ENCODE data around the gene CTNNBIP1. TPM values are rescaled to one million over a fixed set of nuclear protein-coding genes. Genes with fewer than 3 reads are reported as not detected.
A peak's percentile ranks its signal among the peaks of the same experiment; 100 is the strongest.

The CTNNBIP1 gene
- total RNA-seq, 3 donors from 2014 or later (not counting 1 experiment from before 2014, with no cell fraction given): 26.4 to 31.0 (median 29.8) TPM

GRCh38 chr1:9942939-9943788, 33.1 kb upstream of the CTNNBIP1 start, which contains the start of the genes LZIC and NMNAT1:
LZIC (minus strand) TSS chr1:9943391; CDS start chr1:9936619, 6,772 bp downstream.
NMNAT1 (plus strand) TSS chr1:9943475; CDS start chr1:9972074, 28,599 bp downstream.
- H3K4me1 ChIP-seq (ENCODE audit: control insufficient read depth, insufficient read depth, low read length): peaks cover 20% of the 10 kb centered on the region
- H3K27me3 ChIP-seq (ENCODE audit: control insufficient read depth, insufficient read depth, low read length): no peaks in the 10 kb centered on the region
- H3K4me1 Mint-ChIP-seq: peaks cover 13% of the 10 kb centered on the region in 2 donors
- peak within 1 kb of the TSS; percentile 95 to 98 for H3K27ac Mint-ChIP-seq
- H3K9me3 Mint-ChIP-seq: no peaks in the 10 kb centered on the region
- H3K4me3 ChIP-seq (ENCODE audit: low read length): peak within 1 kb of the TSS; percentile 70
- H3K36me3 Mint-ChIP-seq: no peaks in the 10 kb centered on the region
- H3K27ac ChIP-seq (ENCODE audit: low read length): peak within 1 kb of the TSS; percentile 88
- intact Hi-C loops (cut with micrococcal nuclease): loop anchor here (1.0 to 2.0 kb wide), 3 partner anchors 32 to 90 kb away; partner anchors contain the start of genes CTNNBIP1 and UBE4B
- no peak for TF ChIP-seq CTCF (IDR thresholded peaks at IDR 0.05)
- under 1% methylated on average over 53 of the region's 53 CpGs for WGBS (ENCODE audit: insufficient coverage)
- no peaks in the 10 kb centered on the region for H3K36me3 ChIP-seq (ENCODE audit: control insufficient read depth, insufficient read depth, low read length)
- DNase-seq: peak; percentile 89 to 93
- peak; percentile 97 to 98 (median 98) for ATAC-seq
- H3K9me3 ChIP-seq (ENCODE audit: control insufficient read depth, insufficient read depth, low read length): no peaks in the 10 kb centered on the region
- H3K4me3 Mint-ChIP-seq: peak within 1 kb of the TSS; percentile 98
- no peaks in the 10 kb centered on the region for H3K27me3 Mint-ChIP-seq (ENCODE audit: low read depth in 2 of 2)

GRCh38 chr1:9942399-9942938, 32.4 kb upstream of the CTNNBIP1 start:
- no peaks in the 10 kb centered on the region for H3K9me3 Mint-ChIP-seq
- under 1% methylated on average over 13 of the region's 14 CpGs for WGBS (ENCODE audit: insufficient coverage)
- H3K4me3 ChIP-seq (ENCODE audit: low read length): peak overlapping the region; percentile 70
- peak overlapping the region; percentile 88 for H3K27ac ChIP-seq (ENCODE audit: low read length)
- peaks cover 20% of the 10 kb centered on the region for H3K4me1 ChIP-seq (ENCODE audit: control insufficient read depth, insufficient read depth, low read length)
- peaks cover 13% of the 10 kb centered on the region in 2 donors for H3K4me1 Mint-ChIP-seq
- H3K27me3 Mint-ChIP-seq (ENCODE audit: low read depth in 2 of 2): no peaks in the 10 kb centered on the region
- no peaks in the 10 kb centered on the region for H3K36me3 Mint-ChIP-seq
- H3K9me3 ChIP-seq (ENCODE audit: control insufficient read depth, insufficient read depth, low read length): no peaks in the 10 kb centered on the region
- DNase-seq (peak in 1 of 2 donors; percentile 68), ATAC-seq (peak; percentile 24 to 31 (median 25))
- no peak for TF ChIP-seq CTCF (IDR thresholded peaks at IDR 0.05)
- no peaks in the 10 kb centered on the region for H3K27me3 ChIP-seq (ENCODE audit: control insufficient read depth, insufficient read depth, low read length)
- no peaks in the 10 kb centered on the region for H3K36me3 ChIP-seq (ENCODE audit: control insufficient read depth, insufficient read depth, low read length)
- intact Hi-C loops (cut with micrococcal nuclease): loop anchor here (1.0 to 2.0 kb wide), 3 partner anchors 32 to 90 kb away; partner anchors contain the start of genes CTNNBIP1 and UBE4B
- peak overlapping the region; percentile 98 for H3K4me3 Mint-ChIP-seq
- H3K27ac Mint-ChIP-seq: peak overlapping the region; percentile 95 to 98

GRCh38 chr1:9929431-9930385, 19.6 kb upstream of the CTNNBIP1 start:
- Mint-ChIP-seq H3K4me1 (no peaks in the 10 kb centered on the region), H3K4me3 (no peak overlapping the region), H3K27ac (no peak overlapping the region), H3K9me3 (no peaks in the 10 kb centered on the region), H3K36me3 (peaks cover 12% of the 10 kb centered on the region), H3K27me3 (ENCODE audit: low read depth in 2 of 2) (no peaks in the 10 kb centered on the region)
- Histone ChIP-seq H3K9me3 (ENCODE audit: control insufficient read depth, insufficient read depth, low read length) (no peaks in the 10 kb centered on the region), H3K27me3 (ENCODE audit: control insufficient read depth, insufficient read depth, low read length) (no peaks in the 10 kb centered on the region), H3K4me3 (ENCODE audit: low read length) (no peak overlapping the region), H3K36me3 (ENCODE audit: control insufficient read depth, insufficient read depth, low read length) (peaks cover 36% of the 10 kb centered on the region), H3K27ac (ENCODE audit: low read length) (no peak overlapping the region), H3K4me1 (ENCODE audit: control insufficient read depth, insufficient read depth, low read length) (no peaks in the 10 kb centered on the region)
- DNase-seq: no peak
- intact Hi-C loops (cut with micrococcal nuclease): no loop called here
- 95% methylated on average over 14 of the region's 15 CpGs for WGBS (ENCODE audit: insufficient coverage)
- no peak for ATAC-seq
- TF ChIP-seq CTCF (IDR thresholded peaks at IDR 0.05): no peak
